ENCODE data around the gene PLA2G15.

- TF ChIP-seq EZH2 (IDR thresholded peaks at IDR 0.05; ENCODE audit: insufficient read depth, poor library complexity, severe bottlenecking) (no peak), EZH2phosphoT487 (IDR thresholded peaks at IDR 0.05; ENCODE audit: insufficient read depth, low read depth) (no peak)
Measured at GRCh38 chr16:68282064-68282452, 36.9 kb downstream of the PLA2G15 start.

Measured in GM23248 (cell line).